ENCODE measurements around the gene KSR2. TPM values are rescaled to one million over a fixed set of nuclear protein-coding genes. Genes with fewer than 3 reads are reported as not detected.

KSR2 gene
- total RNA-seq, 1 experiment from 2014 or later, result 1.3 TPM

DNA sequence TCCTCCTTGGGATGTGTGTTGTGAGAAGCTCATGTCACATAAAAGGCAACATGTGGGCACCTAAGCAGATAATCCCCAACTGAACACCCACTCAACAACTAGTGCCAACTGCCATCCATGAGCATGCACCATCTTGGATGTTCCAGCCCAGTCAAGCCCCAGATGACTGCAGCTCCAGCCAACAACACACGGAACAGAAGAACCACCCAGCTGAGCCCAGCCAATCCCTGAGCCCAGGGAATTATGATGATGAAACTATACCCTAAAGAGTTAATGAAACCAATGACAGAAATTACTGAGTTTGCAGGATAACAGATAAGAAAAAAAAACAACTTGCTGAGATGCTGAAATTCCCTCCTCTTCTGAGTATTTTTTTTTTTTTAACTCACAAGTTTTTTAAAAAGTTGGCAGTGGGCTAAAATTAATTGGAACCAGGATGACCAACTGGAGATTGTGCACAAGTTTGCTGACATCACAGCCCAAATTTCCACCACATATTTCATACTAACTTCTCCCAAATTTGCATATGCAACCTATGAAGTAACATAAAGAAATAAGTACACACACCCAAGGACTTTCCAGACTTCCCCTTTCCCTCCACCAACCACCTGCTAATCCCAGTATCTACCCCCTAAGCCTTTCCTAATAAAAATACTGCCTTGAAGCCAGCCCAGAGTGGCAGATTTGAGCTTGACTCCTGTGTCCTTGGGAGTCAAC, 124.5 kb downstream of the KSR2 start:
- Histone ChIP-seq H4K91ac (ENCODE audit: insufficient read length, low read depth, low read length) (no peak overlapping the region), H4K5ac (ENCODE audit: insufficient read length, low read depth, low read length) (no peak overlapping the region), H2BK15ac (ENCODE audit: low read depth, low read length) (no peak overlapping the region), H3K4me2 (ENCODE audit: insufficient read depth, insufficient read length, low read length) (no peak overlapping the region), H3K18ac (ENCODE audit: insufficient read length, low read depth, low read length) (no peak overlapping the region), H3K27ac (ENCODE audit: insufficient read length, low read depth, low read length) (no peak overlapping the region), H4K20me1 (ENCODE audit: control insufficient read depth, insufficient read depth, insufficient read length) (no peaks in the 10 kb centered on the region), H2BK120ac (ENCODE audit: low read depth, low read length, poor library complexity, severe bottlenecking) (no peak overlapping the region), H4K8ac (replicated peaks; ENCODE audit: insufficient read length, low read depth, low read length) (no peak overlapping the region), H3K9me3 (ENCODE audit: control insufficient read depth, low read depth, low read length) (peaks cover 9% of the 10 kb centered on the region), H2AK5ac (ENCODE audit: insufficient read length, low read length) (no peak overlapping the region), H2BK5ac (ENCODE audit: insufficient read length, low read length) (no peak overlapping the region), H3T11ph (ENCODE audit: low read length) (no peak overlapping the region), H3K23ac (ENCODE audit: insufficient read length, low read depth, low read length) (no peak overlapping the region), H2BK12ac (ENCODE audit: insufficient read length, low read depth, low read length) (no peak overlapping the region), H3K56ac (ENCODE audit: insufficient read length, low read depth, low read length) (no peak overlapping the region), H2AFZ (ENCODE audit: low read length) (no peak overlapping the region), H2BK20ac (ENCODE audit: low read depth, low read length, poor library complexity, severe bottlenecking) (no peak overlapping the region), H3K27me3 (ENCODE audit: insufficient read depth, low read length) (no peaks in the 10 kb centered on the region), H3K14ac (ENCODE audit: insufficient read depth, low read length) (no peak overlapping the region), H3K9ac (ENCODE audit: extremely low read depth, insufficient read length, low read length) (no peak overlapping the region), H3K4me1 (ENCODE audit: insufficient read depth, low read length) (peaks cover 2% of the 10 kb centered on the region; the same call in 1 of the 2 replicates), H3K79me1 (ENCODE audit: insufficient read depth, low read depth, low read length, poor library complexity, severe bottlenecking) (no peaks in the 10 kb centered on the region), H3K4ac (ENCODE audit: low read depth, low read length) (no peak overlapping the region), H3K23me2 (ENCODE audit: insufficient read length, low read depth, low read length, poor library complexity, severe bottlenecking) (no peaks in the 10 kb centered on the region), H3K79me2 (ENCODE audit: insufficient read depth, low read length) (no peaks in the 10 kb centered on the region)
- Mint-ChIP-seq H3K27ac (no peak overlapping the region; a peak in 1 of 7 replicates), H3K4me3 (no peak overlapping the region), H3K4me1 (peaks cover 34 to 43% of the 10 kb centered on the region in 2 experiments), H3K36me3 (ENCODE audit: insufficient read depth in 1 of 3, low read depth in 3 of 3) (peaks cover 17 to 24% (median 17%) of the 10 kb centered on the region in 3 experiments), H3K9me3 (peaks cover 22 to 28% of the 10 kb centered on the region in 2 experiments), H3K27me3 (ENCODE audit: low read depth) (peaks cover 2% of the 10 kb centered on the region; the same call in 1 of the 2 replicates)
- no CpG with 5 or more reads among the region's 1 CpG for WGBS (ENCODE audit: extremely low coverage, insufficient read length, low lambda C conversion rate)
- no peak for DNase-seq
- no peak for TF ChIP-seq CTCF (conservative IDR thresholded peaks at IDR 0.05)

Data from H9 (cell line).